Stimulated activated CD8-positive, alpha-beta memory T cell treated with anti-CD3 and anti-CD28 coated beads, Interleukin-7, amount 100 ng/mL, for 1 hour (primary cell): Measurements from ENCODE around the gene TPD52L2.
"Not testable (repeated sequence)": the region's sequence is repeated elsewhere in the genome, so short reads cannot be mapped to it uniquely, and the experiment has no call there.

Experiments
- DNase-seq, 2 donors: peaks; one replicate each; pipeline ENCODE4 v3.0.0-alpha.2; 2020; ENCODE audit warnings: low read depth in 2 of 2

The TPD52L2 gene

GRCh38 chr20:63895952-63896263 lies 30.8 kb downstream of the TPD52L2 start:
- DNase-seq, result no peak

GRCh38 chr20:63896264-63897105 lies 31.4 kb downstream of the TPD52L2 start:
- no peak for DNase-seq

- no peak for DNase-seq
Measured at GRCh38 chr20:63897978-63898561, 33.0 kb downstream of the TPD52L2 start.

GRCh38 chr20:63898882-63899558 lies 34.0 kb downstream of the TPD52L2 start:
- no peak for DNase-seq

GRCh38 chr20:63900413-63900812 lies 35.3 kb downstream of the TPD52L2 start:
- DNase-seq, result no peak

GRCh38 chr20:63903796-63904561 lies 38.9 kb downstream of the TPD52L2 start:
- DNase-seq, result no peak

- no peak for DNase-seq
Measured at GRCh38 chr20:63908008-63908682, 43.1 kb downstream of the TPD52L2 start.

- no peak for DNase-seq
Measured at GRCh38 chr20:63911176-63911575, 46.1 kb downstream of the TPD52L2 start.

- DNase-seq, result no peak
Measured at GRCh38 chr20:63913768-63914167, 48.7 kb downstream of the TPD52L2 start.

- no peak for DNase-seq
Measured at GRCh38 chr20:63915471-63915870, 50.4 kb downstream of the TPD52L2 start.

GRCh38 chr20:63916371-63916939 lies 51.4 kb downstream of the TPD52L2 start:
- not testable (repeated sequence) for DNase-seq

- DNase-seq, result no peak
Measured at GRCh38 chr20:63917811-63918210, 52.7 kb downstream of the TPD52L2 start.

GRCh38 chr20:63919130-63919529 lies 54.1 kb downstream of the TPD52L2 start:
- no peak for DNase-seq

GRCh38 chr20:63920226-63920625 lies 55.2 kb downstream of the TPD52L2 start:
- no peak for DNase-seq

- no peak for DNase-seq
Measured at GRCh38 chr20:63923651-63924050, 58.6 kb downstream of the TPD52L2 start.

- DNase-seq, result no peak
Measured at GRCh38 chr20:63924241-63924640, 59.2 kb downstream of the TPD52L2 start.

- DNase-seq, result no peak
Measured at GRCh38 chr20:63926298-63926697, 61.2 kb downstream of the TPD52L2 start.

- DNase-seq, result no peak
Measured at GRCh38 chr20:63929071-63929470, 64.0 kb downstream of the TPD52L2 start.

GRCh38 chr20:63929473-63929883 lies 64.4 kb downstream of the TPD52L2 start:
- DNase-seq, result not testable (repeated sequence)

GRCh38 chr20:63930971-63931553 lies 66.0 kb downstream of the TPD52L2 start:
- DNase-seq, result no peak

GRCh38 chr20:63931735-63932134 lies 66.7 kb downstream of the TPD52L2 start:
- no peak for DNase-seq
